Stromal cell of bone marrow (primary cell): ENCODE data around the gene RAMP3.
"Not testable (repeated sequence)": the region's sequence is repeated elsewhere in the genome, so short reads cannot be mapped to it uniquely, and the experiment has no call there.

Experiments used
- DNase-seq: peaks from one replicate; pipeline ENCODE4 v3.0.0-alpha.2; 2012; ENCODE audit warnings: low read depth

The RAMP3 gene

DNA sequence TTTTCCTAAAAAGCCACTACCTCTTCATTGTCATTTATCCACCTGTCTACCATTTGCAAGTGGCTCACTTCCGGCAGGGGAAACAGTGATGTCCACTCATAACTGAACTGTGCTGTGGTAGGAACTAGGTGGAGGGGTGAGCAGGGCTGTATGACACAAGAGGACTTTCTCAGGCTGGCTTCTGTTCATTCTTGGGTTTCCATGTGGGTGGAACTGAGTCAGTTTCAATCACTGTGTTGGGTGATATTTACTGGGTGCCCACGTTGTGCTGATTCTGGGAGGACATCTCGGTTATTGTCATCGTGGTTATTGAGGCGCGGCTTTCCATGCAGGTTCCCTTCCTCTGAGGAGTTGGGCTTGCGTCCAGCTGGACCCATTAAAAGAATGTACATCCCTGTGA lies 38.8 kb downstream of the RAMP3 start:
- DNase-seq: no peak

DNA sequence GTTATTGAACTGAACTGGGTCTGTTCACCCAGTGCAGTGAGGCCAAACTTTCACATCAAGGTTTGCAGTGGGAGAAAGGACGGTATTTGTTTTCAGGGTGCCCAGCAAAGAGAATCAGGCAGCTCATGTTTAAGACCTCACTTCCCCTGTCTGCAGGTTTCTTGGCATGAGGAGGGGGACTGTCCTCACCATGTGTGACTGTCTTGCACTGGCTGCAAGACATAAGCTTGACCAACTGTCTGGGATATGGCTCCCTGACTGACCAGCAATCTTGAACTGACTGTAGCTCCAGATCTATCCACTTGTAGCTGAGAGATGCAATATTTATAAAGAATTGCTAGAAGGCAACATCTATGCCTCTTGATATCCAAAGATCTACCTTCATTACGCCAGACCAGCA lies 39.9 kb downstream of the RAMP3 start:
- DNase-seq: no peak

DNA sequence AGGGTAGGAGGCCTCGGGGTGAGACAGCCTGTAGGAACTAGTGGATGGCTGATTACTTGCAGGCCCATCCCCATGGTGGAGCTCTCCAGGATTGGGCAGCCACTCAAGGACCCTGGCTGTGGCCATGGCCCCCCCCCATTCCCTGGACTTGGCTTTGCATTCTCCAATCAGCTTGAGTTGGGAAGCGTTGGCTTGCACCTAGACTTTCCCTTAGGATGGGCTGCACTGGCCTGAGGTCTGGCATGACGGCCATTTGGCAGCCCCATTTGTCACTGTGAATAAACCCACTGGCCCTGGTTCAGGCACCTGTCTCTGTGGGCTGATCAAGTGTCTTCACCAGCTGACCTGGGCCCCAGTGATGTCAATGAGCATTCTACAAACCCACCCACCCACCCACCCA lies 41.4 kb downstream of the RAMP3 start:
- no peak for DNase-seq

DNA sequence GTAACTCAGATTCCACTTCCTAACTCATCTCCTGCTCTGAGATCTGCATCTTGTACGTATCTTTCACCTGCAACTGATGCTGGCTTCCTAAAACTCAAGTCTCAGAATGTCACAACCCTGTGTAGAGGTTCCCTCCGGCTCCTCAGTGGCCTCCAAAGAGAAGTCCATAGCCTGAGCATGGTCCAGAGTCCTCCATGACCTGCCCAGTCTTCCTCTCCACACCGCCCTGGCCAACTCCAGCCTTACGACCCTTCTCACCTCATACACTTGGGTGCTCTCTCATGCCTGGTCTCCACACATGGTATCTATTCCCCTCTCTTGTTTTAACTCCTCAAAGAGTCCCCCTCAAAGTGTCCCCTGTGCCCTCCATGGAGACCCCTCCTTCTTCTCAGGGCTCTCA lies 41.9 kb downstream of the RAMP3 start:
- DNase-seq: no peak

DNA sequence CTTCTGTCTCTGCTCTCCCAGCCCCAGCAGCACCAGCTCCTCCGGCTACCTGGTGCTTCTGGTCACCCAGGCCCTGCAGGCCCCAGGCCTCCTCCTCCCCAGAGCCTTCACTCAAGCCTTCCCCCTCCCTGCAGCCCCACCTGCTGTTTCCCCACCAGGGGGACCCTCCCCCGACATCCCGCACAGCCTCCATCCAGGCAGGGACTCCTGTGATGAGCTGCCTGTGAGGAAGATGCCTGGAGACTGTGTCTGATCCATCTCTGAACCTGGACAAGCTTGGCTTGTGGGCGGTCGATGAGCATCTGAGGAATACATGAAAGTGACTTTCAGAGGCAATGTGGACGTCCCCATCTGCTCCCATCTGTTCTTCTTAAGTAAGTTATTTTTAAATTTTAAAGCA lies 45.0 kb downstream of the RAMP3 start:
- no peak for DNase-seq

DNA sequence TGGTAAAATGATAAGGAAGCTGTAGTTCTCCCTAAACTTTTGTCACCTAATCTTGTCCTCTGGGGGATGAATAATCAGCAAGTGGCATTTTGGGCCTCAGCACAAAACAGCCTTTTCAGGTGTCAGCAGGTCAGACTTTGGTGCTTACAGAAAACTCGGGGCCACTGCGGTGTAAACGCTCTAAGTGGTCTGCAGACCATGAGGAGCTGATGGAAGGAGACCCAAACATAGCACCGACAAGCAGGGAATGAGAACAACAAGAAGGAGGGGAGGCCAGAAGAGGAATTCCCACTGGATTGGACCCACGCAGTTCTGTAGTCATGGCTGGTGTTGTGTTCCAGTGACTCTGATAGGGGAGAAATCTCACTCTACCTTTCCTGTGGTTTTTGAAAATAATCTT lies 45.4 kb downstream of the RAMP3 start:
- no peak for DNase-seq

DNA sequence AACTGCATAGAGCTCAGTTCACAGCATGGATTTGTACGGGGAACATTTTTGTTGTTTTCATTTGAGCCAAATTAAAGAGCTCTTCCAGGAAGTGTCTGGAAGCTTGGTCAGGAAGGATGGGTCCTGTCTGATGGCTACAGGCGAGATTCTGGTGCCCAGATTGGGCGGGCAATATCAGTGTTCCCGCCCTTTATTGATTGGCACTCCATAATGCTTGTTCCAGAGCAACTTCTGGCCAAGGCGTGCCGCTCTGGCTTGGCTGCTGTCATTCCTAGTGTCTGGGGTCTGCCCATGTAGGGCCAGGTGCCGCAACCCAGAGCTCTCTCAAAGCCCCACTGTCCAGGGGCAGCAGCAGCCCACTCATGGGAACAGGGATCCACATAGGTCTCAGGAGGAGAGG lies 45.9 kb downstream of the RAMP3 start:
- DNase-seq: no peak

DNA sequence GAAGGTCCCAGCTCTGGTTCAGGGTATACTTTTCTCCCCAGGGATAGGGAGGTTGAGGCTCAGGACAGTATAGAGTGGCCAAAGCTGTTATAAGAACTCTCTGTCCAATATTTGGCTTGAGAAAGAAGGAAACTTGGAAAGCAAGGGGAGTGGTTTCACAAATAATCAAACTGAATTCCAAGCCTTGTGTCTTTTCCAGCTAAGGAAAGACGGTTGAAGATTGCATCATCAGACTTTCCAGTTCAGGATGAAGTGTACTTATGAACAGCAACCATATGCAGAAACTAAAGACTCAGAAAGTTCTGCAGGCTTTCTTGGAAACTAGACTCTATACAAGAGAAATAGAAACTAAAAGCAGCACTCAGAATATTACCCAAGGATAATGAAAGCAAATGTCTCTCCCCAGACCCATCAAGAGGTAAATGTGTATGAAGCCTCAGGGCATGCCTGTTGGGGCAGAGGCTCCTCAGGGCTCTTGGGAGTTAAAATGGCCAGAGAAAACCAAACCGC lies 46.4 kb downstream of the RAMP3 start:
- DNase-seq: peak; percentile 54

DNA sequence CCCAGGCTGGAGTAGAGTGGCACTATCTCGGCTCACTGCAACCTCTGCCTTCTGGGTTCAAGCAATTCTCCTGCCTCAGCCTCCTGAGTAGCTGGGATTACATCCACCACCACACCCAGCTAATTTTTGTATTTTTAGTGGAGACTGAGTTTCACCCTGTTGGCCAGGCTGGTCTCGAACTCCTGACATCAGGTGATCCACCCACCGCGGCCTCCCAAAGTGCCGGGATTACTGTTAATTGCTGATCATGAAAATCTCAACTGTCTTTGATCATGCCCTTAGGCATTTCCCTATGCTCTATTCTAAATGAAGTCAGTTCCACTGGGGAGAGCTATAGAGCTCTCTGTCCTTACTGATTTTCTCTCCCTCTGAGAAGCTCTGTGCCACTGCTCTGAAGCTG lies 48.7 kb downstream of the RAMP3 start:
- DNase-seq: not testable (repeated sequence)

DNA sequence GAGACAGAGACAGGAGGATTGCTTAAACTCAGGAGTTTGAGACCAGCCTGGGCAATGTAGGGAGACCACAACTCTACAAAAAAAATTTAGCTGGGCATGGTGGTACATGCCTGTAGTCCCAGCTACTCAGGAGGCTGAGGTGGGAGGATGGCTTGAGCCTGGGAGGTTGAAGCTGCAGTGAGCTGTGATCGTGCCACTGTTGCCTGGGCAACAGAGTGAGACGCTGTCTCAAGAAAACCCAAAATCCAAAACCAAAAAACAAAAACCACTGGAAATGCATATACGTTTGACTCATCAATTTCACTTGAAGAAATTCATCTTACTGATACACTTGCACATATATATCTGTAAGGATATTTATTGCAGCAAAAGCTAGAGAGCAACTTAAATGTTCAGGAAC lies 52.3 kb downstream of the RAMP3 start:
- not testable (repeated sequence) for DNase-seq

DNA sequence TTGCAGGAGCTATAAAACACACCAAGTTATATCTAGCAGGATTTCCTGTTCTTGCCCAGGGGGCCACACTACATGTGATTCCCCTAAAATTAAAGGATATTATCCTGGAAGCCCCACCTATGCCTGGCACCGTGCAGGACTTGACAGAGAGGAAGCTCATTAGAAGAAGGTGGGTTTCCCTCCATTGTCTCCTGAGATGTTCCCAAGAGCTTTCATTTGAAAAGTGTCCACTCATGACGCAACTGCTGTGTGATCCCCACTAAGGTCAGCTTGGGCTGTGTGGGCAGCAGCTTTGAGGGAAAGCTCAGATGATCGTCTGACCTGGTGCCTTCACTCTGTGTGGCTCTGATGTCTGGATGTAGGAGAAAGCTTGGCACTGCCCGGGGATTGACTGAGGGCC lies 53.5 kb downstream of the RAMP3 start:
- no peak for DNase-seq

DNA sequence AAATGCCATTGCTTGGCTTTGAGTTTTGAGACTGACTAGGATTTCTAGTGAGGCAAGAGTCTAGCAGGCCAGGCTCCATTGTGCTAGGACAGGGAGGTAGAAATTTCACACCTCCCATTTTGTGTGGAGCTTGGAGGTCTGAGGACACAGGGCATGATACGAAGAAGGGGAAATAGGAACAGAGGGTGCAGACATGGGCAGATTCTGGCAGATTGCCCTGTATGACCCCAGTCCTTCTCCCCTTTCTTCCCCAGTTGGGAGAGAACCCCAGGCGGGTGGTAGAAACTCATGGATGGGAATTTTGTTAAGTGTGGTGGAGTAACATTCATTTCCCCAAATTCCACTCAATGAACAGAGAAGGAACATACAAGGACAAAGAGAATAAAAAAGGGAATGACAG lies 54.4 kb downstream of the RAMP3 start:
- DNase-seq: no peak

DNA sequence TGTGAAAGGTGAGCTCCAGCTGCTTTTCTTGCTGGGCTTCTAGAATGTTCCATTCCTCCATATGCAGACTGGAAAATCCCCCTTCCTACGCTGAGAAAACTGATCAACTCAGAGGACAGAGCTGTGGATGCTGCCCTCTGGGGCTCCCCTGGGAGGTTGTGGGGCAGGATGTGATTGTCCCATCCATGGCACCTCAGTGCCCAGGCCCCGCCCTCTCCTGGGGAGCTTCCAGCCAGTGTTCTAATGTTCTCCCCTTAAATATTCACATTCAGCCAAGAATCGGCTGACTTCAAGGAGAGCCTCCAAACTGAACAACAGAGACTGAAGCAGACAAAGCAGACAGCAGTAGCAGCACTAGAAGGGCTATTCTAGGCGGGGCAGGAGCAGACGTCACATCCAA lies 55.0 kb downstream of the RAMP3 start:
- DNase-seq: no peak

DNA sequence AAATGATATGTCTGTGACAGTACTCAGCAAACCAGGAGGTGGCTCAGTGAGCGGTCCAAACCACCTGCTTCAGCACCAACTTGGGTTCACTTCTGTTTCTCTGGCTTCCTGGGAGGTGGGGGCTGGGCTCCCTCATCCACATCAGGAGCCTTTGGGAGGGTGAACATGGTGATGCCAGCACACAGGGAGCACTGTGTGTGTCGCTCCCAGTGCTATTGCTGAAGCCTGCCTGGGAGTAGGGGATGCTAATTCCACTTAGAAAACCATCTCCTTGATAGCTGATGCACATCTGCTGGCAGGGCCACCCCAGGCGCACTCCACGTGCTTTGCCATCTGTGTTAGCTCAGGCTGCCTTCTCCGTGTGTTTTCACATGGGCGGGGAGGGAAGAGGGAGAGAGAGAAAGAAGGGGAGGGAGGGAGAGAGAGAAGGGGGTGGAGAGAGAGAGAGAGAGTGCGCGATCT lies 58.0 kb downstream of the RAMP3 start:
- no peak for DNase-seq

DNA sequence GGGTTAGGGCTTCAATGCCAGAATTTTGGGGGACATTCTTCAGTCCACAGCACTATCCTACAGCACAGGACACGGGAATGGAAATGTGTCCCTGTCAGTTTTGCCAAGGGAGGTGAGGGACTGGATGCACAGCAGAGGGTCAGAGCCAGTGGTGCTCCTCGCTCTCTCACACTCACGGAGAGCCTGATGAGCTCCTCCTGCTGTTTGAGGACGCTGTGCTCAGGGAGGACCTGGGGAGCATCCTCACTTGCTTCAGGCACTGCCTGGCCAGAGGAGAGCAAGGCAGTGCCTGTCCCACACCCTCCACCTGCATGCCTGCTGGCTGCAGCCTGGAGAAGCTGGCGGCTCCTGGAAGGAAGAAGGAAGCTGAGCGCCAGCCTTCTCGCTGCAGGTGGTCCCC lies 58.6 kb downstream of the RAMP3 start:
- DNase-seq: no peak

DNA sequence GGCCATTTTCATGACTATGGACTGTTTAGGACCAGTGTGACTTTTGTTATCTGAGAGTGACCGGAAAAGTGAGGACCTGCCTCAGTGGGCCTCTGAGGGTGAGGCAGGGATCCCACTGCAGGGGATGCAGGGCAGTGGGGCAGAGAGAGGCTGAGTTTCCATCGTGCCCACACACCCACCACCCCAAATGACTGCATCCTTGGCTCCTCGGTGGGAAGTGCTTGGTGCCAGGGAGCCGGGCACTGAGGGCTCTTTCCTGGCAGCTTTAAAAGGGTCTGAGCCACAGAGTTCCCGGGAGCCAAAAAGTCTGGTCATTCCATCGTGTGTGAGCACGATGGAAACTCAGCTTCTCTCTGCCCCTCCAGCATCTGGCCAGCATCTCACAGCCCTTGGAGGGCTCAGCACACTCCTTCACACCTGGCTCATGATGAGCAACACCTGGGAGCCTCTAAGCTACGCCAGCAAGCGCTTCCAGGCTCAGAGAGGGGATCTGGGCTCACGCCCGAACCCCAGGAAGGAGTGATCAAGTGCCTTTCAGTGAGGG lies 59.1 kb downstream of the RAMP3 start:
- DNase-seq: no peak

DNA sequence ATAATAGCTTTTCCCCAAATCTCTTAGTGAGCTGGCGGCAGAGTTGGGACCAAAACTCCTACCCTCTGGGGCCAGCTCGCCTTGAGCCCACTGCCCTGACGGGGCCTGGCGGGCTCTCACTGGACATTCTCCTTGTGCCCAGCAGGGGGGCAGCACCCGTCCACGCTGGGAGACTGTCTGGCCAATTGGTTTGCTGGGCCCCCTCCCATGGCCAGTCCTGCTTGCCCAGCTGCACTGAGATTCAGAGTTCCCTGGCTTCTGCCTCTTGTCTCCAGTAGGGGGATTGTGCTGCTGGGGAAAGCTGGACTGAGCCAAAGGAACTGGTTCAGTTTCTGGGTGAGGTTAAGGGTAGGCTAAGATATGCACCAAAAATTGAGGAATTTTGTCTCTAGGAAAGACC lies 59.8 kb downstream of the RAMP3 start:
- no peak for DNase-seq

DNA sequence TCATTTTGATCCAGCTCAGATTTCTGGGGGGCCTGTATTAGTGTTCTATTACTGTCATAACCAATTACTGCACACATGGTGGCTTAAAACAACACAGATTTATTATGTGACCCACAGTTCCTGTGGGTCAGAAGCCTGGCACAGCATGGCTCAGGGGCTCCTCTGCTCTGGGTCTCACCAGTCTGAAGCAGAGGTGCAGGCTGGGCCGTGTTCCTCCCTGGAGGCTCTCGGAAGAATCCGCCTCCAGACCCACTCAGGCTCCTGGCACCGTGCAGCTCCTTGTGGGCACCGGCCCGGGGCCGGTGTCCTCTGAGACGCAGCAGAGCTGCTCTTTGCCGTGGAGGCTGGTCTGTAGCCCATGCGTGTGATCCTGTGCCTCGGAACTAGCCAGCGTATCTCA lies 61.5 kb downstream of the RAMP3 start:
- no peak for DNase-seq

DNA sequence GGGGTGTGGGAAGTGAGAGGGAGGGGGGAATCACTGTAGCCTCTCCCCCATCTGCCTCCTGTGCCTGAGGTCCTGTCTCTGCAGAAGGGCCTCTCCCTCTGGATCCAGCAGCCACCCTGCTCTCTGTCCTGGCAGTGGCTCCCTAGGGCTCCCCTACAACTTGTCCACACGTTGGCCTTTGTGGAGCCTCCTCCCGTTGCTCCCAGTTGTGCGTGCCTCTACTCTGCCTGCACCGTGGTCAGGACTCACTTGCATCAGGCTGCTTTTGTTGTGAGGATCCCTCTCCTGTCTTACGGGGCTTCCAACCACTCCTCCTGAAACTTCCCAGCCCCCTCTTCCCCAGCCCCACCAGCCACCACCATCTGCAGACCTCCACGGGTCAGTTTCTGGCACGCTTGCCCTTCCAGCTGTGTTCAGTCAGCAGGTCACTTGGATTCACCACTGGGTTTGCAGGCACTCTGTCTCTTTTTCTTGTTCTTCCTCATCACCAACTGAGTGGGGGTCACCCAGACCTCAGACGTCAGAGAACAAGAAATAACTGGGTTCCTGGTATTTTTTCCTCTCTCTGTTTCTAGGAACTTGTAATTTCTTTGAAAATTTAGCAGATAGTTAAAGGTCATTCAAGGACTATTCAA lies 62.3 kb downstream of the RAMP3 start:
- no peak for DNase-seq

DNA sequence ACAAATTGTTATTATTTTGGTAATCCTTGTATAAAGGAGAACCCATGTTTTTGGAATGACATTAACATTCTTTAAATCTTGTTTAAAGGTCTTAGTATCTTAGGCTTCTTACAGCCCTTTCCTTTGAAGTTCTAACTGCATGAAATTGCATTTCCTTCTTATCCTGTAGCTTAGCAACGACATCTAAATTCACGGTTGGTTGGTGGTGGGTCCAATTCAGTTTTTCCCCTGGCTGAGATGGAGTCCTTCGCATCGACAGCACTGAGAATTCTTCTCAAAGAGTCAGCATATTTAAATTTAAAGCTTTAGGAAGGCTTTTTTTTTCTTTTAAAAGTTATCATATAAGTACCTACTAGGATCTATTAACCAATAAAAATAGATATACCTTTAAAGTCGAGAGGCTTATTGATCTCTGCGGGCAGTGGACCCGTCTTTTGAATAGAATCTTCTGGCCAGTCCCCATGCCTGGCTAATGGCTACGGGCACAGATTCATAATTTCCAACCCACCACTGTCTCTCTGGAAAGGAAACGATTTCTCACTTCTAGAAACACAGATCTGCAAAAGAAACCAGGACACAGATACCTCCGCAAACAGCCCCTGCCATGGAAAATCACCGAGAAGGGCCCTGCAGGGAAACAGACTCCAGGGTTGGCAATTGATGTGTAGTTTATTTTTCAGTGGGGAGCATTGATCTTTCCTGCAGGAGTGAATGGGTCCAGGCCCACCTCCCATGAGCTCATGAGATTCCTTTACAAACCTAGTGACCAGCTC lies 63.4 kb downstream of the RAMP3 start:
- no peak for DNase-seq

DNA sequence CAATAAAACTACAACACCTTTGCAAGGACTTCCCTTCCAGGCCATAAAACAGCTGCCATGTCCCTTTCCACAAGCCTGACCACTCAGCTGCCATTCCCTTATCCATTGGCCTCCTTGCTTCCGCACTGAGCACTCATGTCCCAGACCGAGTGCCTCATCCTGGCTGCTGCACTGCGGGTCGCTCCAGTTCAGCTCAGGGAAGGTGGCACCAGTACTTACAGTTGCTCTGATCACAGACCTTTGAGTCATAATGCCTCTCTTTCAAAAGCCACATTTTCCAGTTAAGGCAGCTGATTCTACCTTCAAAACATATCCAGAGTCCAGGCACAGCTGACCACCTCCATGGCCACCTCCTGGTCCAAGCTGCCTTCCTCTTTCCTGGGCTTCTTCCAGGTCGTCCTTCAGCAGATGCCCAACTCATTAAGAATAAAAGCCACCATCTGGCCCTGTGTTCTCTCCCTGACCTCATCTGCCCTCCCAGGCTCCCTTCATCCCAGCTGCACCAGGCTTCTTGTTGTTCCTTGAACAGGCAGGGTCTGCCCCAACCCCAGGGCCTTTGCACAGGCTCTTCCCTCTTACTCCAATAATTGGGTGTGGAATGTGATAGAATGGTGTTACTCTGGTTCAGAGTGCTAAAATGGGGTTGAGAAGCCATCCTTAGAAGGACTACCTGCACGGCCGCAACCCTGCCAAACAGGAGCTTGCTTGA lies 64.5 kb downstream of the RAMP3 start:
- DNase-seq: no peak

DNA sequence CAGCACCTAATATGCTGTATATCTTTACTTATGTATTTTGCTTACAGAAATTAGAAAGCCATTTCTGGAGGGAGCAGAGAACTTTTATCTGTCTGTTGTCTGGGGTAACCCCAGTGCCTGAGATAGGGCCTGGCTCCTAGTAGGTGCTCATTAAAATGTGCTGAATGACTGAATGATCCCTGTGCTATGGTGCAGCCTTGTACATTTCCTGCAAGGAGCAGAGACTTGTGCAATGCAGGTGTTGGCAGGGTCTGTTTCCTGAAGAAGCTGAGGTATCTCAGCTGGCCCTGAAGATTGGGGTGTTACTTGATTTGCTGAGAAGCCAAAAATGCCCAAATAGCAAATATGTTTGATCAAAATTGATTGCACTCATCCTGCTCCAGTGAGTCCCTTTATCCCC lies 65.5 kb downstream of the RAMP3 start:
- DNase-seq: no peak
